H1 (cell line): Measurements from ENCODE around the gene GBGT1. TPM values are rescaled to one million over a fixed set of nuclear protein-coding genes. Genes with fewer than 3 reads are reported as not detected.

Experiments
- CTCF ChIA-PET: fragments of 300-600 bp; sonication (Branson Sonifier 250); formaldehyde crosslinking; loops from one replicate; lab custom pipeline; 2021; ENCODE audit not compliant: partially characterized antibody; lab: Charles Lee
- POLR2A ChIA-PET: fragments of 300-600 bp; sonication (Branson Sonifier 250); formaldehyde crosslinking; loops from one replicate; lab custom pipeline; 2021; ENCODE audit warnings: inconsistent platforms; ENCODE audit not compliant: partially characterized antibody; lab: Charles Lee
- DNase-seq, 2 experiments: peaks; one replicate each; pipeline versions ENCODE4 v3.0.0 to v3.0.0-alpha.2; 2010 to 2022; ENCODE audit warnings: low spot score in 2 of 2, low read depth in 1 of 2, mixed read lengths in 1 of 2
- FAIRE-seq: peaks from 2 replicates; lab custom pipeline; 2011; peaks lifted over from hg19 to GRCh38; lab: Jason Lieb, UNC
- H2AFZ ChIP-seq: 2 replicates; pipeline ENCODE4 v1.8.1; 2012; ENCODE audit warnings: low read length, inconsistent platforms
- H2AK5ac ChIP-seq: 2 replicates; pipeline ENCODE4 v1.6.1; 2013; ENCODE audit warnings: low read depth, low read length
- H2BK120ac ChIP-seq: replicated peaks from 2 replicates; pipeline ENCODE3; 2013; ENCODE audit warnings: low read depth, low read length, inconsistent platforms
- H2BK12ac ChIP-seq: 2 replicates; pipeline ENCODE4 v1.6.1; 2013; ENCODE audit warnings: low read depth, low read length
- H2BK15ac ChIP-seq: 2 replicates; pipeline ENCODE4 v1.6.1; 2013; ENCODE audit warnings: low read length
- H2BK20ac ChIP-seq: 2 replicates; pipeline ENCODE4 v1.6.1; 2013; ENCODE audit warnings: low read length
- H2BK5ac ChIP-seq: 2 replicates; pipeline ENCODE4 v1.6.1; 2013; ENCODE audit warnings: low read depth, low read length
- H3K14ac ChIP-seq: 2 replicates; pipeline ENCODE4 v1.6.1; 2013; ENCODE audit warnings: inconsistent platforms; ENCODE audit not compliant: insufficient read length
- H3K18ac ChIP-seq: 2 replicates; pipeline ENCODE4 v1.6.1; 2013; ENCODE audit warnings: low read length; ENCODE audit errors: extremely low read depth
- H3K23ac ChIP-seq: 2 replicates; pipeline ENCODE4 v1.6.1; 2013; ENCODE audit warnings: inconsistent platforms; ENCODE audit not compliant: insufficient read length
- H3K23me2 ChIP-seq: 2 replicates; pipeline ENCODE4 v1.6.1; 2013; ENCODE audit warnings: low read depth, low read length
- H3K27ac ChIP-seq: 2 replicates; pipeline ENCODE4 v1.6.1; 2011; ENCODE audit warnings: low read depth, low read length, inconsistent platforms
- H3K27me3 ChIP-seq, 4 experiments: replicated peaks in 1 of 4; 1 replicate in 1 of 4; 2 replicates in 3 of 4; pipeline versions ENCODE4 v1.6.1 to v1.8.1; 2011 to 2013; ENCODE audit warnings: low read length in 3 of 4, mild to moderate bottlenecking in 3 of 4, inconsistent platforms in 2 of 4, mixed read lengths in 2 of 4, moderate library complexity in 1 of 4; ENCODE audit not compliant: control insufficient read depth in 3 of 4, insufficient read depth in 3 of 4; ENCODE audit errors: extremely low read depth in 1 of 4
- H3K36me3 ChIP-seq, 4 experiments: 2 replicates each; pipeline versions ENCODE4 v1.6.1 to v1.8.1; 2011 to 2013; ENCODE audit warnings: mild to moderate bottlenecking in 4 of 4, low read length in 3 of 4, moderate library complexity in 2 of 4, control low read depth in 1 of 4, inconsistent platforms in 1 of 4; ENCODE audit not compliant: insufficient read depth in 4 of 4, control insufficient read depth in 2 of 4
- H3K4ac ChIP-seq: replicated peaks from 2 replicates; pipeline ENCODE3; 2013; ENCODE audit warnings: low read length, low read depth, mixed read lengths, inconsistent platforms; ENCODE audit not compliant: insufficient read length
- H3K4me1 ChIP-seq, 4 experiments: replicated peaks in 1 of 4; 1 replicate in 1 of 4; 2 replicates in 3 of 4; pipeline versions ENCODE4 v1.6.1 to v1.8.1; 2011 to 2013; ENCODE audit warnings: low read length in 3 of 4, inconsistent platforms in 2 of 4, mixed read lengths in 1 of 4; ENCODE audit not compliant: insufficient read depth in 4 of 4, control insufficient read depth in 3 of 4
- H3K4me2 ChIP-seq, 2 experiments: 2 replicates each; pipeline versions ENCODE4 v1.6.1 to v1.8.1; 2011 to 2013; ENCODE audit warnings: low read depth in 2 of 2, low read length in 2 of 2, control low read depth in 1 of 2, inconsistent platforms in 1 of 2, mild to moderate bottlenecking in 1 of 2; ENCODE audit not compliant: insufficient read depth in 1 of 2
- H3K4me3 ChIP-seq, 4 experiments: fragments of 200-600, 300-600 bp in 1 of 4; sonication (generic), shearing (Covaris generic), sonication (Bioruptor Twin) in 1 of 4; 2 replicates each; pipeline versions ENCODE4 v1.5.1 to v1.8.1; 2011 to 2016; ENCODE audit warnings: low read length in 4 of 4, low read depth in 3 of 4, control low read depth in 2 of 4, inconsistent platforms in 2 of 4, mild to moderate bottlenecking in 2 of 4, mixed read lengths in 1 of 4, moderate library complexity in 1 of 4; ENCODE audit not compliant: insufficient read depth in 2 of 4; ENCODE audit errors: extremely low read depth in 1 of 4
- H3K56ac ChIP-seq: replicated peaks from 2 replicates; pipeline ENCODE3; 2013; ENCODE audit warnings: low read depth, mild to moderate bottlenecking, mixed read lengths, low read length, inconsistent platforms; ENCODE audit not compliant: insufficient read length
- H3K79me1 ChIP-seq: 2 replicates; pipeline ENCODE4 v1.6.1; 2013; ENCODE audit warnings: low read depth, low read length, control low read depth
- H3K79me2 ChIP-seq, 2 experiments: 2 replicates each; pipeline versions ENCODE4 v1.6.1 to v1.8.1; 2012 to 2013; ENCODE audit warnings: low read length in 2 of 2, mild to moderate bottlenecking in 2 of 2, inconsistent platforms in 1 of 2; ENCODE audit not compliant: insufficient read depth in 2 of 2, control insufficient read depth in 1 of 2
- H3K9ac ChIP-seq, 4 experiments: replicated peaks in 1 of 4; 1 replicate in 1 of 4; 2 replicates in 3 of 4; pipeline versions ENCODE4 v1.6.1 to v1.8.1; 2011 to 2013; ENCODE audit warnings: low read depth in 3 of 4, low read length in 3 of 4, control low read depth in 2 of 4, mild to moderate bottlenecking in 2 of 4, moderate library complexity in 2 of 4, inconsistent platforms in 1 of 4; ENCODE audit errors: extremely low read depth in 1 of 4
- H3K9me3 ChIP-seq, 2 experiments: 2 replicates each; pipeline versions ENCODE4 v1.6.1 to v1.8.1; 2012 to 2013; ENCODE audit warnings: mild to moderate bottlenecking in 2 of 2, moderate library complexity in 2 of 2, control low read depth in 1 of 2, inconsistent platforms in 1 of 2, low read depth in 1 of 2, low read length in 1 of 2, mixed read lengths in 1 of 2; ENCODE audit not compliant: insufficient read depth in 2 of 2
- H4K20me1 ChIP-seq, 2 experiments: replicated peaks in 1 of 2; 2 replicates each; pipeline versions ENCODE3 to v1.8.1; 2011 to 2013; ENCODE audit warnings: inconsistent platforms in 2 of 2, low read length in 2 of 2, mild to moderate bottlenecking in 1 of 2; ENCODE audit not compliant: insufficient read depth in 2 of 2, control insufficient read depth in 1 of 2
- H4K5ac ChIP-seq: 2 replicates; pipeline ENCODE4 v1.6.1; 2013; ENCODE audit warnings: low read length, low read depth, mixed read lengths, inconsistent platforms; ENCODE audit not compliant: insufficient read length
- H4K8ac ChIP-seq: 2 replicates; pipeline ENCODE4 v1.8.0; 2013; ENCODE audit warnings: mild to moderate bottlenecking, moderate library complexity, low read length, inconsistent platforms; ENCODE audit not compliant: insufficient read depth; ENCODE audit errors: extremely low read depth
- H4K91ac ChIP-seq: replicated peaks from 2 replicates; pipeline ENCODE3; 2013; ENCODE audit warnings: low read length, mixed read lengths, inconsistent platforms; ENCODE audit not compliant: insufficient read length
- ATF3 ChIP-seq: IDR thresholded peaks from 2 replicates; pipeline ENCODE4 v1.6.1; 2011; ENCODE audit warnings: low read depth, mild to moderate bottlenecking, low read length; ENCODE audit not compliant: insufficient read depth
- CBX5 ChIP-seq: fragments of 300-800, 300-1000 bp; sonication (generic); IDR thresholded peaks from 2 replicates; pipeline ENCODE4 v1.7.1; 2016; ENCODE audit warnings: antibody characterized with exemption, low read length, low read depth
- CTCF ChIP-seq, 3 experiments: IDR thresholded peaks; 1 replicate in 2 of 3; 2 replicates in 1 of 3; pipeline versions ENCODE4 v1.5.1 to v1.6.1; 2011; ENCODE audit warnings: low read length in 3 of 3, mild to moderate bottlenecking in 3 of 3, inconsistent platforms in 2 of 3, low read depth in 1 of 3, moderate library complexity in 1 of 3; ENCODE audit not compliant: insufficient read depth in 1 of 3; ENCODE audit errors: control extremely low read depth in 1 of 3
- KDM1A ChIP-seq: fragments of 200-600, 300-600 bp; sonication (generic); IDR thresholded peaks from 2 replicates; pipeline ENCODE4 v1.7.1; 2016; ENCODE audit warnings: mild to moderate bottlenecking, low read length, borderline replicate concordance
- PHF8 ChIP-seq: fragments of 200-600 bp; sonication (generic); conservative IDR thresholded peaks from 2 replicates; pipeline ENCODE4 v1.7.1; 2012; ENCODE audit warnings: low read depth, mild to moderate bottlenecking, inconsistent platforms, low read length, moderate library complexity
- RBBP5 ChIP-seq: IDR thresholded peaks from 2 replicates; pipeline ENCODE4 v1.7.1; 2012; ENCODE audit warnings: low read depth, mild to moderate bottlenecking, inconsistent platforms, low read length, moderate library complexity, borderline replicate concordance
- SIN3A ChIP-seq, 2 experiments: IDR thresholded peaks in 1 of 2; conservative IDR thresholded peaks in 1 of 2; 2 replicates each; pipeline ENCODE4 v1.6.1; 2011 to 2012; ENCODE audit warnings: low read length in 2 of 2, improper control_type of control experiment in 1 of 2, low read depth in 1 of 2, mild to moderate bottlenecking in 1 of 2
- WGBS, 2 experiments: shearing (Covaris generic) in 1 of 2; methylation state at CpG; one replicate each; pipeline versions ENCODE4 v1.1.6 to v1.1.7; 2013 to 2015; ENCODE audit warnings: low lambda C conversion rate in 2 of 2, mixed read lengths in 2 of 2, inconsistent platforms in 1 of 2, low coverage in 1 of 2, missing lambda C conversion rate in 1 of 2; ENCODE audit not compliant: insufficient replicate concordance in 2 of 2, insufficient coverage in 1 of 2, insufficient read length in 1 of 2; ENCODE audit errors: extremely low coverage in 1 of 2, missing lambda C conversion rate in 1 of 2; 5-methylcytosine and 5-hydroxymethylcytosine counted together
- polyA plus RNA-seq, 7 experiments: library from polyadenylated mRNA; depleted of rRNA in 3 of 7; stranded (reverse) in 5 of 7; unstranded in 2 of 7; fragments of >200 nt in 5 of 7; fragments of 200-250 nt in 2 of 7; gene quantifications; 1 replicate in 5 of 7; 2 replicates in 1 of 7; 4 replicates in 1 of 7; pipeline versions ENCODE4 v1.2.1 to v1.2.3, GENCODE V29; 2011 to 2013; ENCODE audit warnings: missing spikeins in 2 of 7, mixed read lengths in 2 of 7
- total RNA-seq: library from RNA; stranded (reverse); fragmentation: NEBNext Ultra II Directional; extraction: Animal tissue kit (Norgen Biotek cat#: 25700); gene quantifications from 2 replicates; pipeline ENCODE4 v1.2.1, GENCODE V29; 2021

The GBGT1 gene
- total and polyA plus RNA-seq, 2 of the 8 experiments (the other 6 are each of a cell fraction or from before 2014, with no cell fraction given): 7.1 to 9.7 TPM

GRCh38 chr9:133108794-133109641 is 54.7 kb downstream of the GBGT1 start:
- no peak overlapping the region for H2AK5ac ChIP-seq
- H2BK120ac ChIP-seq: no peak overlapping the region
- H3K14ac ChIP-seq: no peak overlapping the region
- no peaks in the 10 kb centered on the region; a peak in 1 of 7 replicates for H3K27me3 ChIP-seq
- 97% methylated on average over 19 of the region's 19 CpGs; no CpG with 5 or more reads in 1 of the 2 experiments for WGBS, 2 experiments
- H3K4me2 ChIP-seq: no peak overlapping the region
- no peak overlapping the region for H3K27ac ChIP-seq
- FAIRE-seq (no peak), DNase-seq (no peak)
- no peak overlapping the region for H3K18ac ChIP-seq
- H3K79me1 ChIP-seq: no peaks in the 10 kb centered on the region
- peaks cover 5 to 19% of the 10 kb centered on the region in 2 experiments for H4K20me1 ChIP-seq
- no peak overlapping the region for H4K8ac ChIP-seq
- H2BK5ac ChIP-seq: no peak overlapping the region
- peaks cover 0 to 9% (median 3%) of the 10 kb centered on the region in 4 experiments; a peak in 3 of 7 replicates for H3K4me1 ChIP-seq
- H2BK20ac ChIP-seq: no peak overlapping the region
- H3K36me3 ChIP-seq: peaks cover 2 to 7% (median 5%) of the 10 kb centered on the region in 4 experiments; a peak in 5 of 8 replicates
- POLR2A ChIA-PET: interaction anchor here (0.8 kb wide), 1 partner anchor 78 kb away, joined by 3 read pairs; the partner anchor contains the start of gene GTF3C5
- H2AFZ ChIP-seq: no peak overlapping the region
- H3K4me3 ChIP-seq: no peak overlapping the region
- no peaks in the 10 kb centered on the region for H3K79me2 ChIP-seq
- H3K4ac ChIP-seq: no peak overlapping the region
- no peak overlapping the region for H3K56ac ChIP-seq
- no peak overlapping the region for H2BK15ac ChIP-seq
- H3K23me2 ChIP-seq: no peaks in the 10 kb centered on the region
- no peak overlapping the region for H4K5ac ChIP-seq
- CTCF ChIA-PET: interaction anchor here (0.6 to 19.3 kb wide), 9 partner anchors 9 to 78 kb away, joined by 3 to 337 read pairs (median 5); no protein-coding TSS in a partner anchor
- H3K9me3 ChIP-seq: no peaks in the 10 kb centered on the region
- no peak overlapping the region for H4K91ac ChIP-seq
- H2BK12ac ChIP-seq: no peak overlapping the region
- H3K9ac ChIP-seq: no peak overlapping the region
- H3K23ac ChIP-seq: no peak overlapping the region
- TF ChIP-seq ATF3: no peak
- no peak for TF ChIP-seq CBX5
- no peak for TF ChIP-seq PHF8
- no peak for TF ChIP-seq CTCF (IDR thresholded peaks at IDR 0.05; ENCODE audit: control extremely low read depth in 1 of 3, insufficient read depth in 1 of 3, low read depth in 1 of 3, low read length in 3 of 3)
- TF ChIP-seq KDM1A: no peak
- no peak for TF ChIP-seq SIN3A (conservative IDR thresholded peaks at IDR 0.05 in 1 of 2, IDR thresholded peaks at IDR 0.05 in 1 of 2; ENCODE audit: low read depth in 1 of 2, low read length in 2 of 2)
- no peak for TF ChIP-seq RBBP5
